OCI-M1 (cell line): ENCODE results near the gene PARD6A.
"Not testable (repeated sequence)": the region's sequence is repeated elsewhere in the genome, so short reads cannot be mapped to it uniquely, and the experiment has no call there.

ENCODE experiments used
- DNase-seq: peaks from one replicate; lab custom pipeline; 2025; lab: John Stamatoyannopoulos, UW

PARD6A gene

GRCh38 chr16:67685388-67686112, 24.8 kb downstream of the PARD6A start:
- no peak for DNase-seq

DNA sequence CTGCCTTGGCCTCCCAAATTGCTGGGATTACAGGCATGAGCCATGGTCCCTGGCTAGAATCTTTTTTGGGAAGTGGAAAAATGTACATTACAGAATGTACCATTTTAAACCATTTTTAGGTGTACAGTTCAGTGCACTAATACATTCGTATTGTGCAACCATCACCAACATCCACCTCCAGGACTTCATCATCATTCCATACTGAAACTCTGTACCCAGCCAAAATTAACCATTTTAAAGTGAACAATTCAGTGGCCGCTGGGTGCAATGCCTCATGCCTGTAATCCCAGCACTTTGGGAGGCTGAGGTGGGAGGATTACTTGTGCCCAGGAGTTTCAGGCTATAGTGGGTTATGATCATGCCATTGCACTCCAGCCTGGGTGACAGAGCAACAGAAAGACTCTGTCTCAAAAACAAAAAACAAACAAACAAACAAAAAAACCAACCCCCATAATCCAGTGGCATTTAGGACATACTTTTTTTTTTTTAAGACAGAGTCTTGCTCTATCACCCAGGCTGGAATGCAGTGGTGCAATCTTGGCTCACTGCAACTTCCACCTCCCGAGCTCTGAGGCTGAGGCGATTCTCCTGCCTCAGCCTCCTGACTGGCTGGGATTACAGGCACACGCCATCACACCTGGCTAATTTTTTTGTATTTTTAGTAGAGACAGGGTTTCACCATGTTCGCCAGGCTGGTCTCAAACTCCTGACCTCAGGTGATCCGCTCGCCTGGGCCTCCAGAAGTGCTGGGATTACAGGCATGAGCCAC, 32.9 kb downstream of the PARD6A start:
- DNase-seq = not testable (repeated sequence)

DNA sequence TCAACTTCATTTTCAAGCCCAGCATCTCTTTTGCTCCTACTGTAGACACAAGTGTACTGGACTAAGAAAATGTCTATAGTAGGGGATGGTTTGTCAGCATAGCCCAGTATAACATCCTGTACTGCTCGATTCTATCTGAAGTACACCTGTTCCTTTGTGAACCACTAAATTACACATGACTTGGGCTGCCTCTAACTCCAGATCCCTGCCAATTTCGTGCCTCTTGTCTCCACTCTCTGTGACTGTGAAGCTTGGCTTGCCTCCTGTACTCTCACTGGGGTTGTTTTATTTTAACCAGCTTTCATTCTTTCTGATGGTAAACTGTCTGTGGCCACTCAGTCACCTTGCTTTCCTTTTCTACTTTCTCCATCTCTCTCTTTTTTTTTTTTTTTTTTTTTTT, 33.9 kb downstream of the PARD6A start:
- DNase-seq = no peak

DNA sequence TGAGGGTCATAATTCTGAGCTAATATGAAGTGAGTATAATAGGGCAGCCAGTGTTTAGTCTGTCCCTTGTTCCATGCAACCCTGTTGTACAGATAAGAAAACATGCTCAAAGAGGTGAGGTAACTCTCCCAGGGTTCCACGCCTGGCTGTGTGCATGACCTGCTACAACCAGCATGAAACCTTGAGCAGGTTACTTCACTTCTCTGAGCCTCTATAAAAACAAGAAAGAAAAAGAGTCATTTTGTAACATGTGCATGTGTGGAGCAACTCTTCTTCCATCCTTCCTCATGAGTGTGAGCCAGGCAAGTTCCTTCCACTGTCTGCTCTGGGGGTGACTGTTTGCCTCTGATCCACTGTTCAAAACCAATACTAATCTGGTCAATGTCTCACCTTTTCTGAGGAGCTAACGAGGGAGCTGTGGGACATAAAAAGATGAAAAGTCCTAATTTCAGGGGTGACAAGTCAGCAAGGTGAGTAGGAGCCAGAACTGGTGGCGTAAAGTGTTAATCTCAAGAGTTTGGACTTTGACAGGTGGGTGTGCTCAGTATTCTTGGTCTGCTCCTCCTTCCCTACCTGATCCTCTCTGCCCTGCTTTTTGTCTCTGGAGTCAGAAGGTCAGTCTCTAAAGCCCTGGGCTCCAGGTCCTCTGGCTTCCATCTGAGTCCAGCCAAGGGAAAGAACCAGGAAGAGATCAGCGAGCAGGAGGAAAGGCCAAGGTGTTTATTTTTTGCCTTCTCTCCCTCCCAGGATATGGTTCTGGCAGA, 36.8 kb downstream of the PARD6A start:
- no peak for DNase-seq

DNA sequence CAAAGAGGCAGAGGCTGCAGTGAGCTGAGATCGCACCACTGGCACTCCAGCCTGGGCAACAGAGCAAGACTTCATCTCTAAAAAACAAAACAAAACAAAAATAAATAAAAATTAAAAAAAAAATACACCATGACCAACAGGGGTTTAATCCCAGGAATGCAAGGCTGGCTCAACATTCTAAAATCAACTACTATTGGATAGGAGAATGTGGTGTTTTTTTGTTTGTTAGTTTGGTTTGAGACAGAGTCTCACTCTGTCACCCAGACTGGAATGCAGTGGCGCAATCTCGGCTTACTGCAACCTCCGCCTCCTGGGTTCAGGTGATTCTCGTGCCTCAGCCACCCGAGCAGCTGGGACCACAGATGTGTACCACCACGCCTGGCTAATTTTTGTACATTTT, 38.5 kb downstream of the PARD6A start:
- DNase-seq = no peak

DNA sequence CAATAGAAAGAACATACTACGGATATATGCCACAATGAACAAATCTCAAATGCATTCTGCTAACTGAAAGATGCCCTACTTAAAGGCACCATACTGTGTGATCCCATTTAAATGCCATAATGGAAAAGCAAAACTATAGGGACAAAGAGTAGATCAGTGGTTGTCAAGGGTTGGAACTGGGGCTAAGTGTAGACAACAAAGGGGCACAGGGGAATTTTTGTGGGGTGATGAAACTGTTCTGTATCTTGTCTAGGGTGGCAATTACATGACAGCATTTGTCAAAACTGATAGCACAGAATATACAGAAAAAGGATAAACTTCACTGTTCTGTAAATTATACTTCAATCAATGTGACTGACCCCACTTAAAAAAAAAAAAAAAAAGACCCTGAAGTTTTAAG, 40.7 kb downstream of the PARD6A start:
- no peak for DNase-seq

DNA sequence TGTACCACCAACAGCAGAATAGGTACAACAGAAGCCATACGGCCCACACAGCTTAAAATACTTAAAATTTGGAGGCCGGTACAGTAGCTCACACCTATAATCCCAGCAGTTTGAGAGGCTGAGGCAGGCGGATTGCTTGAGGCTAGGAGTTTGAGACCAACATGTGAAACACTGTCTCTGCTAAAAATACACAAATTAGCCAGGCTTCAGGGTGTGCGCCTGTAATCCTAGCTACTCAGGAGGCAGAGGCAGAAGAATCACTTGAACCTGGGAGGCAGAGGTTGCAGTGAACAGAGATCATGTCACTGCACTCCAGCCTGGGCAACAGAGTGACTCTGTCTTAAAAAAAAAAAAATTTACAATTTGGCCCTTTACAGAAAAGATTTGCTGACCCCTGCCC, 41.4 kb downstream of the PARD6A start:
- DNase-seq = no peak

- DNase-seq = no peak
Measured at GRCh38 chr16:67703626-67704025, 42.9 kb downstream of the PARD6A start.

DNA sequence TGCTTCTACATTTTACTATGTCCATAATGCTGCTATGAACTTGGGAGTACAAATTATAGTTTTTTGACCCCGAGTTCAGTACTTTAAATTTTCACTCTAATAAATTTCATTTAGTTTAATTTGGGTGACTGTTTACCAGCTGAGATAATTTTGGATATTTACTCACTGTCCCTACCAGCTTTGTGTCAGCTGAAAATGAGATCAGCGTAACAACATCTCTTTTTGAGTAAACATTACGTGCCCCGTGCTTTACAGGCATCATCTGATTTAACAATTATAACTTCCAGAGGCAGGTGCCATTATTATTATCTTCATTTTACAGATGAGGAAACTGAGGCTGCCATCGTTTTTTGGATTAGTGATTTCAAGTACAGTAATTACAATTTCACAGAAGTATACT, 43.4 kb downstream of the PARD6A start:
- no peak for DNase-seq

DNA sequence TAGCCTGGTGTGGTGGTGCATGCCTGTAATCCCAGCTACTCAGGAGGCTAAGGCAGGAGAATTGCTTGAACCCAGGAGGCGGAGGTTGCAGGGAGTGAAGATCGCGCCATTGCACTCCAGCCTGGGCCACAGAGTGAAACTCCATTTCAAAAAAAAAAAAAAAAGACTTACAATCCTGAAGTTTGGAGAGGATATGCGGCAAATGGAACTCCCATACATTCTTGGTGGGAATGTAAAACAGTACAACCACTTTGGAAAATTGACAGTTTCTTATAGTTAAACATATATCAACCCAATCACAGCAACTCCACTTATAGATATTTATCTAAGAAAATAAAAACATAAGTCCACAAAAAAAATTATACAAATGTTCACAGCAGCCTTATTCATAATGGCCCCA, 46.5 kb downstream of the PARD6A start:
- no peak for DNase-seq

DNA sequence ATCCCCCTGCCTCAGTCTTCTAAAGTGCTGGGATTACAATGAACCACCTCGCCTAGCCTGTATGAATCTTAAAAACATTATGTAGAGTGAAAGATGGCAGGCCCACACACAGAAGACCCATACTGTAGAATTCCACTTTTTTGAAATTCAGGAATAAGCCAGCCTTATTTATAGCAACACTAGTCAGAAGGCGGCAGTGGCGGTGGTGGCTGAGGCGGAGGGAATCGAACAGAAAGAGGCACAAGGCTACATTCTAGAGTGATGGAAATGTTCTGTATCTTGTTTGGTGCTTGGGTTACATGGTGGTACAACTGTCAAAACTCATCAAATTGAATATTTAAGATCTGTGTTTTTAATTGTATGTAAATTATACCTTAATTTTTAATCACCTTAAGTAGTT, 47.0 kb downstream of the PARD6A start:
- no peak for DNase-seq

- no peak for DNase-seq
Measured at GRCh38 chr16:67708368-67708771, 47.6 kb downstream of the PARD6A start.

DNA sequence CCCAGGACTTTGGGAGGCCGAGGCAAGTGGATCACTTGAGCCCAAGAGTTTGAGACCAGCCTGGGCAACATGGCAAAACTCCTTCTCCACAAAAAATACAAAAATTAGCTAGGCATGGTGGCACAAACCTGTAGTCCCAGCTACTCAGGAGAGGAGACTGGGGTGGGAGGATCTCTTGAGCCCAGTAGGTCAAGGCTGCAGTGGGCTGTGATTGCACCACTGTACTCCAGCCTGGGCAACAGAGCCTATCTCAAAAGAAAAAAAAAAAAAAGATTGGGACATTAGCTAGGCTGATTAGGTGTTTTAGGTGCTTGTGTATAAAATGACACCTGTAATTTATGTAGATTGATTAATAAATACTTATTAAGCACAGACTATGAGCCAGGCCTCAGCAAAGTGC, 48.3 kb downstream of the PARD6A start:
- no peak for DNase-seq

DNA sequence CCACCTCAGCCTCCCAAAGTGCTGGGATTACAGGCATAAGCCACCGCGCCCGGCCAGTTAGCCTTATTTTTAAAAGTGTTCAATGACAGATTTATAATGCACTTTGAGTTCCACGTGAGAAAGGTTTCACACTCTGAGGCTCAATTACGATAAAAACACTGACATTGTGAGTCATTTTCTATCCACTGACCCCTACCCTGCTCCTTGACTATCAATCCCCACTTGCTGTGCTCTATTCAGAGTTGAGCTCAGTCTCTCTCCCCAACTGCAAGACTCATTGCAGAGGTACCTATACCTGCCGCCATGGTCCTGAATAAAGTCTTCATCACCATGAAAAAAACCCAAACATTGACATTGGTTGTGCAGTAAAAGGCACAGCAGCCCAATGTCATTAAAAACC, 49.8 kb downstream of the PARD6A start:
- DNase-seq = no peak
